ENCODE results near the gene BSN. TPM values are rescaled to one million over a fixed set of nuclear protein-coding genes. Genes with fewer than 3 reads are reported as not detected.

Gene BSN
- total RNA-seq, 2 experiments from 2014 or later: 0.09 TPM

DNA sequence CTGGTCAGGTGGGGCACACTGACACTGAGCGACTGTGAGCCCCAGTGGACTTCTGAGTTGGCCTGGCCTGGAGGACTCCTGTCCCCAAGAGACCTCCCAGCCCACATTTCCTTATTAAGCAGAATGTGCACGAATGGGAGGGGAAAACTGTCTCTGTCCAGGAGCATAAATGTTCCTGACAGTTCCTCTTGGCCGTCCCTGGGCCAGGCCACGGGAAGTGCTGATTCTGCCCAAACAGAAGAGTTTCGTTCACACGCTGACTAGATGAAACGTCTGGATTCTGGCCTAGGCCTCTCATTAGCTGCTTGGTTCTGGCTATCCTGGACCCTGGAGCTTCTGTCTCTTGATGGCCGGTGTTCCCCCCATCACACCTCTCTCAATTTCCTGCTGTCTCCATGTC lies 90.4 kb downstream of the BSN start:
- ATAC-seq: no peak
- TF ChIP-seq, protein P1, sequence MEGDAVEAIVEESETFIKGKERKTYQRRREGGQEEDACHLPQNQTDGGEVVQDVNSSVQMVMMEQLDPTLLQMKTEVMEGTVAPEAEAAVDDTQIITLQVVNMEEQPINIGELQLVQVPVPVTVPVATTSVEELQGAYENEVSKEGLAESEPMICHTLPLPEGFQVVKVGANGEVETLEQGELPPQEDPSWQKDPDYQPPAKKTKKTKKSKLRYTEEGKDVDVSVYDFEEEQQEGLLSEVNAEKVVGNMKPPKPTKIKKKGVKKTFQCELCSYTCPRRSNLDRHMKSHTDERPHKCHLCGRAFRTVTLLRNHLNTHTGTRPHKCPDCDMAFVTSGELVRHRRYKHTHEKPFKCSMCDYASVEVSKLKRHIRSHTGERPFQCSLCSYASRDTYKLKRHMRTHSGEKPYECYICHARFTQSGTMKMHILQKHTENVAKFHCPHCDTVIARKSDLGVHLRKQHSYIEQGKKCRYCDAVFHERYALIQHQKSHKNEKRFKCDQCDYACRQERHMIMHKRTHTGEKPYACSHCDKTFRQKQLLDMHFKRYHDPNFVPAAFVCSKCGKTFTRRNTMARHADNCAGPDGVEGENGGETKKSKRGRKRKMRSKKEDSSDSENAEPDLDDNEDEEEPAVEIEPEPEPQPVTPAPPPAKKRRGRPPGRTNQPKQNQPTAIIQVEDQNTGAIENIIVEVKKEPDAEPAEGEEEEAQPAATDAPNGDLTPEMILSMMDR (IDR thresholded peaks at IDR 0.05): no peak
- Mint-ChIP-seq H3K36me3 (ENCODE audit: low read depth) (no peaks in the 10 kb centered on the region), H3K4me1 (ENCODE audit: low read depth) (no peaks in the 10 kb centered on the region), H3K27ac (no peak overlapping the region), H3K27me3 (no peaks in the 10 kb centered on the region), H3K9me3 (no peaks in the 10 kb centered on the region), H3K4me3 (no peak overlapping the region)
- DNase-seq: no peak
- intact Hi-C loops (cut with micrococcal nuclease): no loop called here
- ChIA-PET POLR2A (no interaction called here), CTCF (interaction anchor here (0.7 to 1.1 kb wide), 2 partner anchors 57 to 105 kb away, joined by 3 read pairs; no protein-coding TSS in a partner anchor)

GRCh38 chr3:49646236-49646635 lies 92.0 kb downstream of the BSN start:
- DNase-seq (no peak), ATAC-seq (no peak)
- Mint-ChIP-seq H3K4me3 (no peak overlapping the region), H3K4me1 (ENCODE audit: low read depth) (no peaks in the 10 kb centered on the region), H3K27me3 (no peaks in the 10 kb centered on the region), H3K9me3 (no peaks in the 10 kb centered on the region), H3K27ac (no peak overlapping the region), H3K36me3 (ENCODE audit: low read depth) (no peaks in the 10 kb centered on the region)
- ChIA-PET POLR2A (no interaction called here), CTCF (interaction anchor here (1.7 kb wide), 1 partner anchor 107 kb away, joined by 5 read pairs; no protein-coding TSS in a partner anchor)
- TF ChIP-seq, protein P1 (IDR thresholded peaks at IDR 0.05): no peak
- intact Hi-C loops (cut with micrococcal nuclease): no loop called here

GRCh38 chr3:49647741-49648140 lies 93.5 kb downstream of the BSN start:
- Mint-ChIP-seq H3K27ac (no peak overlapping the region), H3K27me3 (no peaks in the 10 kb centered on the region), H3K9me3 (no peaks in the 10 kb centered on the region), H3K4me3 (no peak overlapping the region), H3K36me3 (ENCODE audit: low read depth) (no peaks in the 10 kb centered on the region), H3K4me1 (ENCODE audit: low read depth) (no peaks in the 10 kb centered on the region)
- ChIA-PET POLR2A (no interaction called here), CTCF (interaction anchor here (1.4 kb wide), 1 partner anchor 107 kb away, joined by 3 read pairs; no protein-coding TSS in a partner anchor)
- DNase-seq (no peak), ATAC-seq (no peak)
- TF ChIP-seq, protein P1 (IDR thresholded peaks at IDR 0.05): no peak
- intact Hi-C loops (cut with micrococcal nuclease): no loop called here

GRCh38 chr3:49648354-49649019 lies 94.2 kb downstream of the BSN start:
- Mint-ChIP-seq H3K36me3 (ENCODE audit: low read depth) (no peaks in the 10 kb centered on the region), H3K27ac (no peak overlapping the region), H3K4me3 (no peak overlapping the region), H3K4me1 (ENCODE audit: low read depth) (no peaks in the 10 kb centered on the region), H3K27me3 (no peaks in the 10 kb centered on the region), H3K9me3 (no peaks in the 10 kb centered on the region)
- intact Hi-C loops (cut with micrococcal nuclease): no loop called here
- TF ChIP-seq, protein P1 (IDR thresholded peaks at IDR 0.05): no peak
- ChIA-PET POLR2A (no interaction called here), CTCF (interaction anchor here (1.4 kb wide), 1 partner anchor 108 kb away, joined by 3 read pairs; no protein-coding TSS in a partner anchor)
- DNase-seq (no peak), ATAC-seq (no peak)

DNA sequence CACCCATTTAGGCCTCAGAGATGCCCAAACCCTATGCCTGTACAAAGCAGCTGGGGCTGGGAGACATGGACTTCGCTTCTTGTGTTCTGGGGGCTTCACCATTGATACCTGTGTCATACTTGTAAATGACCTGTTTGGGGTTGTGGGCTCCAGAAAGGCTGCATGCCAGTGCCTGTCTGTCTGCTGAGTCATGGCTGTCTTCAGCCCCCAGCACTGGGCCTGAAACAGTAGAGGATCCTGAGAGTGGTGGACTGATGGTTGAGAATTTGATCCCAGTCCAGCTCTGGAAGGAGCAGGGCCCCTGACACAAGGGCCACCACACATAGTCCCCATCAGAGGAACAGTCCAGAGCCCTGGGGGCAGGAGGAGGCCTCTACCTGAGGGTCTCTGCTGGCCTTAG lies 95.3 kb downstream of the BSN start:
- intact Hi-C loops (cut with micrococcal nuclease): no loop called here
- Mint-ChIP-seq H3K4me1 (ENCODE audit: low read depth) (no peaks in the 10 kb centered on the region), H3K4me3 (no peak overlapping the region), H3K9me3 (no peaks in the 10 kb centered on the region), H3K27me3 (no peaks in the 10 kb centered on the region), H3K27ac (no peak overlapping the region), H3K36me3 (ENCODE audit: low read depth) (no peaks in the 10 kb centered on the region)
- POLR2A ChIA-PET: no interaction called here
- TF ChIP-seq, protein P1 (IDR thresholded peaks at IDR 0.05): no peak
- DNase-seq (no peak), ATAC-seq (no peak)
- CTCF ChIA-PET: interaction anchor here (1.3 kb wide), 1 partner anchor 22 kb away, joined by 4 read pairs; no protein-coding TSS in a partner anchor

Measured in activated CD8-positive, alpha-beta T cell treated with anti-CD3 and anti-CD28 coated beads for 36 hours (primary cell).